SK-N-SH (cell line): ENCODE measurements around the gene INPP5E.

Experiments used
- EP300 ChIP-seq, 2 experiments: IDR thresholded peaks; 2 replicates each; pipeline versions ENCODE4 v1.4.0 to v1.6.1; 2012; ENCODE audit warnings: borderline replicate concordance in 1 of 2, low read depth in 1 of 2, low read length in 1 of 2
- MXI1 ChIP-seq: IDR thresholded peaks from 2 replicates; pipeline ENCODE4 v1.6.1; 2012; ENCODE audit warnings: mild to moderate bottlenecking, low read depth, low read length, improper control_type of control experiment
- POLR2AphosphoS5 ChIP-seq: IDR thresholded peaks from 2 replicates; pipeline ENCODE4 v1.6.1; 2012; ENCODE audit warnings: low read depth, low read length
- TAF1 ChIP-seq: IDR thresholded peaks from 2 replicates; pipeline ENCODE4 v1.6.1; 2012; ENCODE audit warnings: low read depth, mild to moderate bottlenecking, low read length, moderate library complexity, borderline replicate concordance
- TF ChIP-seq, protein P1 (sequence below): IDR thresholded peaks from 2 replicates; pipeline ENCODE4 v1.6.1; 2012; ENCODE audit warnings: mild to moderate bottlenecking, low read depth, low read length, moderate library complexity
- TF ChIP-seq, protein P2 (sequence below): IDR thresholded peaks from 2 replicates; pipeline ENCODE4 v1.4.0; 2012; ENCODE audit warnings: low read depth, borderline replicate concordance
- TF ChIP-seq, protein P3 (sequence below): IDR thresholded peaks from 2 replicates; pipeline ENCODE4 v1.4.0; 2012; ENCODE audit warnings: low read depth, borderline replicate concordance
- TF ChIP-seq, protein P4 (sequence below): fragments of 200-600 bp; sonication (generic); IDR thresholded peaks from 2 replicates; pipeline ENCODE4 v1.6.1; 2017; ENCODE audit warnings: antibody characterized with exemption, mild to moderate bottlenecking, moderate library complexity
- TF ChIP-seq, protein P5 (sequence below): fragments of 150-350 bp; IDR thresholded peaks from 2 replicates; pipeline ENCODE4 v1.6.1; 2017; ENCODE audit warnings: antibody characterized with exemption, low read length, low read depth, borderline replicate concordance
- TF ChIP-seq, protein P6 (sequence below): IDR thresholded peaks from 2 replicates; pipeline ENCODE4; 2012

DNA sequence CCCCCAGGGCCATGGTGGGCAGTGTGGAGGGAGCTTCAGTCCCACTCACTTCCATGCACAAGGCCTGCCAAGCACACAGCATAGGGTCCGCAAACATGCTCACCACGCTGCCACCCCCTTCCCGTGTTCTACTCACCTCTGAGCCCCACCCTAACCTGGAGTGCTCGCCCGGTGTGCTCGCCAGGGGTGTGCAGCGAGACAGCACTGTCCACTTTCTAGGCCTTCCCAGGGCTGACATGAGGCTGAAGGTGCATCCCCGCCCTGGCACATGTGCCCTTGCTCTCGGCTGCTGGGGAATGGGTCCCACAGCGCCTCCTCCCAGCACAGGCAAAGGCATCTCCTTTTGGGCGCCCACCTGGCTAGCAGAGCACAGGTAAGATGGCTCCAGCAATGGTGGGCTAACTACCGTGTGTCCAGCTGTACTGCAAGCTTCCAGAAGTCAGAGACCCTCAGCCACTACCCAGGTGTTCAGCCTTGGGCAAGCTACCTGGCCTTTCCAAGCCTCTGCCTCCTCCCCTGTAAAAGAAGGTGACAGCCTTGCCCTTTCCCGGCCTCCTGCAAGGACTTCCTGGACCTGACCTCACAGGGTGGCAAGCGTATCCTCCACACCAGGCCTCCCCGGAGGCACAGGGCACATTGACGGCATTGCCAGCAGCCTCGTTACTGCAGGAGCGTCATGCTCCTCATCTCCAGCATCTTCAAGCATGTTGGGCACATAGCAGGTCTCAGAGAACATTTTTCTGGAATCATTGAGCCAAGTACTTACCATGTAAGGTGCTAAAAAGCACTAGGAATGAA is 47.4 kb upstream of the INPP5E start:
- TF ChIP-seq EP300 (IDR thresholded peaks at IDR 0.05; ENCODE audit: borderline replicate concordance in 1 of 2, low read depth in 1 of 2, low read length in 1 of 2) (no peak), TAF1 (no peak), MXI1 (no peak), POLR2AphosphoS5 (no peak)
- TF ChIP-seq, protein P1, sequence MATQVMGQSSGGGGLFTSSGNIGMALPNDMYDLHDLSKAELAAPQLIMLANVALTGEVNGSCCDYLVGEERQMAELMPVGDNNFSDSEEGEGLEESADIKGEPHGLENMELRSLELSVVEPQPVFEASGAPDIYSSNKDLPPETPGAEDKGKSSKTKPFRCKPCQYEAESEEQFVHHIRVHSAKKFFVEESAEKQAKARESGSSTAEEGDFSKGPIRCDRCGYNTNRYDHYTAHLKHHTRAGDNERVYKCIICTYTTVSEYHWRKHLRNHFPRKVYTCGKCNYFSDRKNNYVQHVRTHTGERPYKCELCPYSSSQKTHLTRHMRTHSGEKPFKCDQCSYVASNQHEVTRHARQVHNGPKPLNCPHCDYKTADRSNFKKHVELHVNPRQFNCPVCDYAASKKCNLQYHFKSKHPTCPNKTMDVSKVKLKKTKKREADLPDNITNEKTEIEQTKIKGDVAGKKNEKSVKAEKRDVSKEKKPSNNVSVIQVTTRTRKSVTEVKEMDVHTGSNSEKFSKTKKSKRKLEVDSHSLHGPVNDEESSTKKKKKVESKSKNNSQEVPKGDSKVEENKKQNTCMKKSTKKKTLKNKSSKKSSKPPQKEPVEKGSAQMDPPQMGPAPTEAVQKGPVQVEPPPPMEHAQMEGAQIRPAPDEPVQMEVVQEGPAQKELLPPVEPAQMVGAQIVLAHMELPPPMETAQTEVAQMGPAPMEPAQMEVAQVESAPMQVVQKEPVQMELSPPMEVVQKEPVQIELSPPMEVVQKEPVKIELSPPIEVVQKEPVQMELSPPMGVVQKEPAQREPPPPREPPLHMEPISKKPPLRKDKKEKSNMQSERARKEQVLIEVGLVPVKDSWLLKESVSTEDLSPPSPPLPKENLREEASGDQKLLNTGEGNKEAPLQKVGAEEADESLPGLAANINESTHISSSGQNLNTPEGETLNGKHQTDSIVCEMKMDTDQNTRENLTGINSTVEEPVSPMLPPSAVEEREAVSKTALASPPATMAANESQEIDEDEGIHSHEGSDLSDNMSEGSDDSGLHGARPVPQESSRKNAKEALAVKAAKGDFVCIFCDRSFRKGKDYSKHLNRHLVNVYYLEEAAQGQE: no peak
- TF ChIP-seq, protein P2, sequence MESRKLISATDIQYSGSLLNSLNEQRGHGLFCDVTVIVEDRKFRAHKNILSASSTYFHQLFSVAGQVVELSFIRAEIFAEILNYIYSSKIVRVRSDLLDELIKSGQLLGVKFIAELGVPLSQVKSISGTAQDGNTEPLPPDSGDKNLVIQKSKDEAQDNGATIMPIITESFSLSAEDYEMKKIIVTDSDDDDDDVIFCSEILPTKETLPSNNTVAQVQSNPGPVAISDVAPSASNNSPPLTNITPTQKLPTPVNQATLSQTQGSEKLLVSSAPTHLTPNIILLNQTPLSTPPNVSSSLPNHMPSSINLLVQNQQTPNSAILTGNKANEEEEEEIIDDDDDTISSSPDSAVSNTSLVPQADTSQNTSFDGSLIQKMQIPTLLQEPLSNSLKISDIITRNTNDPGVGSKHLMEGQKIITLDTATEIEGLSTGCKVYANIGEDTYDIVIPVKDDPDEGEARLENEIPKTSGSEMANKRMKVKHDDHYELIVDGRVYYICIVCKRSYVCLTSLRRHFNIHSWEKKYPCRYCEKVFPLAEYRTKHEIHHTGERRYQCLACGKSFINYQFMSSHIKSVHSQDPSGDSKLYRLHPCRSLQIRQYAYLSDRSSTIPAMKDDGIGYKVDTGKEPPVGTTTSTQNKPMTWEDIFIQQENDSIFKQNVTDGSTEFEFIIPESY: no peak
- TF ChIP-seq, protein P3, sequence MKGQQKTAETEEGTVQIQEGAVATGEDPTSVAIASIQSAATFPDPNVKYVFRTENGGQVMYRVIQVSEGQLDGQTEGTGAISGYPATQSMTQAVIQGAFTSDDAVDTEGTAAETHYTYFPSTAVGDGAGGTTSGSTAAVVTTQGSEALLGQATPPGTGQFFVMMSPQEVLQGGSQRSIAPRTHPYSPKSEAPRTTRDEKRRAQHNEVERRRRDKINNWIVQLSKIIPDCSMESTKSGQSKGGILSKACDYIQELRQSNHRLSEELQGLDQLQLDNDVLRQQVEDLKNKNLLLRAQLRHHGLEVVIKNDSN: no peak
- TF ChIP-seq, protein P4, sequence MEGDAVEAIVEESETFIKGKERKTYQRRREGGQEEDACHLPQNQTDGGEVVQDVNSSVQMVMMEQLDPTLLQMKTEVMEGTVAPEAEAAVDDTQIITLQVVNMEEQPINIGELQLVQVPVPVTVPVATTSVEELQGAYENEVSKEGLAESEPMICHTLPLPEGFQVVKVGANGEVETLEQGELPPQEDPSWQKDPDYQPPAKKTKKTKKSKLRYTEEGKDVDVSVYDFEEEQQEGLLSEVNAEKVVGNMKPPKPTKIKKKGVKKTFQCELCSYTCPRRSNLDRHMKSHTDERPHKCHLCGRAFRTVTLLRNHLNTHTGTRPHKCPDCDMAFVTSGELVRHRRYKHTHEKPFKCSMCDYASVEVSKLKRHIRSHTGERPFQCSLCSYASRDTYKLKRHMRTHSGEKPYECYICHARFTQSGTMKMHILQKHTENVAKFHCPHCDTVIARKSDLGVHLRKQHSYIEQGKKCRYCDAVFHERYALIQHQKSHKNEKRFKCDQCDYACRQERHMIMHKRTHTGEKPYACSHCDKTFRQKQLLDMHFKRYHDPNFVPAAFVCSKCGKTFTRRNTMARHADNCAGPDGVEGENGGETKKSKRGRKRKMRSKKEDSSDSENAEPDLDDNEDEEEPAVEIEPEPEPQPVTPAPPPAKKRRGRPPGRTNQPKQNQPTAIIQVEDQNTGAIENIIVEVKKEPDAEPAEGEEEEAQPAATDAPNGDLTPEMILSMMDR: no peak
- TF ChIP-seq, protein P5, sequence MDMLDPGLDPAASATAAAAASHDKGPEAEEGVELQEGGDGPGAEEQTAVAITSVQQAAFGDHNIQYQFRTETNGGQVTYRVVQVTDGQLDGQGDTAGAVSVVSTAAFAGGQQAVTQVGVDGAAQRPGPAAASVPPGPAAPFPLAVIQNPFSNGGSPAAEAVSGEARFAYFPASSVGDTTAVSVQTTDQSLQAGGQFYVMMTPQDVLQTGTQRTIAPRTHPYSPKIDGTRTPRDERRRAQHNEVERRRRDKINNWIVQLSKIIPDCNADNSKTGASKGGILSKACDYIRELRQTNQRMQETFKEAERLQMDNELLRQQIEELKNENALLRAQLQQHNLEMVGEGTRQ: no peak
- TF ChIP-seq, protein P6, sequence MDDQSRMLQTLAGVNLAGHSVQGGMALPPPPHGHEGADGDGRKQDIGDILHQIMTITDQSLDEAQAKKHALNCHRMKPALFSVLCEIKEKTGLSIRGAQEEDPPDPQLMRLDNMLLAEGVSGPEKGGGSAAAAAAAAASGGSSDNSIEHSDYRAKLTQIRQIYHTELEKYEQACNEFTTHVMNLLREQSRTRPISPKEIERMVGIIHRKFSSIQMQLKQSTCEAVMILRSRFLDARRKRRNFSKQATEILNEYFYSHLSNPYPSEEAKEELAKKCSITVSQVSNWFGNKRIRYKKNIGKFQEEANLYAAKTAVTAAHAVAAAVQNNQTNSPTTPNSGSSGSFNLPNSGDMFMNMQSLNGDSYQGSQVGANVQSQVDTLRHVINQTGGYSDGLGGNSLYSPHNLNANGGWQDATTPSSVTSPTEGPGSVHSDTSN: no peak
